IPS DF 4.7 (cell line): Measurements from ENCODE around the gene SEMA4A.

Source experiments
- DNase-seq: peaks from one replicate; pipeline ENCODE4 v3.0.0-alpha.2; 2013; ENCODE audit warnings: low spot score; ENCODE audit errors: extremely low read depth

Gene SEMA4A

DNA sequence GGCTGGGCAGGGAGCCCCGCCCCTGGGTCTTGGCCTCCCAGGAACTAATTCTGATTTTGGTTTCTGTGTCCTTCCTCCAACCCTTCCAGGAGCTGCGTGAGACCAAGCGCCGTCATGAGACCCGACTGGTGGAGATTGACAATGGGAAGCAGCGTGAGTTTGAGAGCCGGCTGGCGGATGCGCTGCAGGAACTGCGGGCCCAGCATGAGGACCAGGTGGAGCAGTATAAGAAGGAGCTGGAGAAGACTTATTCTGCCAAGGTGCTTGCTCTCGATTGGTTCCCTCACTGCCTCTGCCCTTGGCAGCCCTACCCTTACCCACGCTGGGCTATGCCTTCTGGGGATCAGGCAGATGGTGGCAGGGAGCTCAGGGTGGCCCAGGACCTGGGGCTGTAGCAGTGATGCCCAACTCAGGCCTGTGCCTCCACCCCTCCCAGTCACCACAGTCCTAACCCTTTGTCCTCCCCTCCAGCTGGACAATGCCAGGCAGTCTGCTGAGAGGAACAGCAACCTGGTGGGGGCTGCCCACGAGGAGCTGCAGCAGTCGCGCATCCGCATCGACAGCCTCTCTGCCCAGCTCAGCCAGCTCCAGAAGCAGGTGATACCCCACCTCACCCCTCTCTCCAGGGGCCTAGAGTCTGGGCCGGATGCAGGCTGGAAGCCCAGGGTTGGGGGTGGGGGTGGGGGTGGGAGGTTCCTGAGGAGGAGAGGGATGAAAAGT lies 18.5 kb upstream of the SEMA4A start:
- DNase-seq = no peak

DNA sequence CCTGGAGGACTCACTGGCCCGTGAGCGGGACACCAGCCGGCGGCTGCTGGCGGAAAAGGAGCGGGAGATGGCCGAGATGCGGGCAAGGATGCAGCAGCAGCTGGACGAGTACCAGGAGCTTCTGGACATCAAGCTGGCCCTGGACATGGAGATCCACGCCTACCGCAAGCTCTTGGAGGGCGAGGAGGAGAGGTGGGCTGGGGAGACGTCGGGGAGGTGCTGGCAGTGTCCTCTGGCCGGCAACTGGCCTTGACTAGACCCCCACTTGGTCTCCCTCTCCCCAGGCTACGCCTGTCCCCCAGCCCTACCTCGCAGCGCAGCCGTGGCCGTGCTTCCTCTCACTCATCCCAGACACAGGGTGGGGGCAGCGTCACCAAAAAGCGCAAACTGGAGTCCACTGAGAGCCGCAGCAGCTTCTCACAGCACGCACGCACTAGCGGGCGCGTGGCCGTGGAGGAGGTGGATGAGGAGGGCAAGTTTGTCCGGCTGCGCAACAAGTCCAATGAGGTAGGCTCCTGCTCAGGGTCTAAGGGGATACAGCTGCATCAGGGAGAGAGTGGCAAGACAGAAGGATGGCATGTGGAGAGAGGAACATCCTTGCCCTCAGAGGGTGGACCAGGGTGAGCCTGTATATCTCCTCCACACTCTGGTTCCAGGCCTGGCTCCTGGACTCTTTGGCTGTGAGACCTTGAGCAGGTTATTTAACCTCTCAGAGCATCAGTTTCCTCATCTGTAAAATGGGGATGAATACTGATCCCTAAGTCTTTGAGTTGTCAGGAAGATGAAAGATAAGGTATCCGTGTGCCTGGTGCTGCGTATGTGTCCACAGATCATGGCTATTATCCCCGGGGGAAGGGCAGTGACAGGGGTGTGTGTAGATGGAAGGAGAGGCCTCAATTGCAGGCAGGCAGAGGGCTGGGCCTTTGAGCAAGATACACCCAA lies 17.2 kb upstream of the SEMA4A start:
- DNase-seq = no peak

- no peak for DNase-seq
Observed at GRCh38 chr1:156136970-156137483, 16.4 kb upstream of the SEMA4A start.

GRCh38 chr1:156138458-156138867 lies 14.9 kb upstream of the SEMA4A start:
- DNase-seq = no peak

DNA sequence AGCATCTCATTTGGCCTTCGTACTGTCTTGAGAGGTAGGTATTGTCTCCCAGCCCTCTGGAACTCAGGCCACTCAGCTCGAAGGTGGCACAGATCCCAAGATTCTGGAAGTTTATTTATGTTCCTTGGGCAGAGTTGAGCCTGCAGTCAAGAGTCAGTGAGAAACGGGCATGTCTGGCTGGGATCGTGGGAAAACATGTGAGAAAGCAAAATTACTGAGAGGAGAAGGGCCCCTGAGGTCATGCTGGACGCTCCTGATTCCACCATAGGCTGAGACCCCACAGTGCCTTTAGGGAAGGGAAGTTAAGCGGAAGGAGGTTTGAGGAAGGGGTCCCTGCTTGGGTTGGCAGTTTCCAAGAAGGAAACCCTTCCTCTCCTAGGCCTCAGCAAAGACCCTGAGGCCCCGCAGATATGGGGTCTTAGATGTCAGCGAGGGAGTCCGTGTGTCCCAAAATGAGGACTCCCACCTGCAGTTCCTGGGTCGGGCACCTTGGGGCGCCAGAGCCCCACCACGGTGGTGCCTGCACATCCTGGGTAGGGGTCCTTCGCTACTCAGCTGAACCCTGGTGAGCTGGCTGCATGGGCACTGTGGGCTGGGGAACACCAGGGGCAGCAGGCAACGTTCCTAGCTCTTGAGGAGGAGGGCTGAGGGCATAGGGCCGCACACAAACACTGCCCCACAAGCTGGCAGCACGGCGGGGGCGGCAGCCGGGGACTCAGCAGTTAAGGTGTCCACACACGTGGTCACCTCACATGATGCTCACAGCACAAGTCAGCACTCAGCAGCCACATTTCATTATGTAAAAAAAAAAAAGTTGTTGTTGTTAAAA lies 12.3 kb upstream of the SEMA4A start:
- no peak for DNase-seq

GRCh38 chr1:156143765-156144489 lies 9.5 kb upstream of the SEMA4A start:
- no peak for DNase-seq

DNA sequence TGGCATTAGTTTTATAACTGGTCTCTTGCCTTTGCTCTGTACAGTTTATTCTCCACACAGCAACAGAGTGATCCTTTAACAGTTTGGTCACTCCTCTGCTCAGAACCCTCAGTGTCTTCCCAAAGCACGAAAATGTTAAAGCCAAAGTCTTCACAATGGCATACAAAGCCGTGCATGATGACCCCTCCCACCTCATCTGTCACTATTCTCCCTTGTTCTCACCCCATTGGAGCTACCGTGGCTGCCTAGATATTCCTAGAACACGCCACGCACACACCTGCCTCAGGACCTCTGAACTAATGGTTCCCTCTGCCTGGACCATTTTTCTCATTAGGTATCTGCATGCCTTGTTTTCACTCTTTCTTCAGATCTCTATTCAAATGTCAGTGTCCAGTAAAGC lies 8.6 kb upstream of the SEMA4A start:
- no peak for DNase-seq

GRCh38 chr1:156145650-156146019 lies 7.8 kb upstream of the SEMA4A start:
- DNase-seq = no peak

- no peak for DNase-seq
Observed at GRCh38 chr1:156146020-156146768, 7.2 kb upstream of the SEMA4A start.

DNA sequence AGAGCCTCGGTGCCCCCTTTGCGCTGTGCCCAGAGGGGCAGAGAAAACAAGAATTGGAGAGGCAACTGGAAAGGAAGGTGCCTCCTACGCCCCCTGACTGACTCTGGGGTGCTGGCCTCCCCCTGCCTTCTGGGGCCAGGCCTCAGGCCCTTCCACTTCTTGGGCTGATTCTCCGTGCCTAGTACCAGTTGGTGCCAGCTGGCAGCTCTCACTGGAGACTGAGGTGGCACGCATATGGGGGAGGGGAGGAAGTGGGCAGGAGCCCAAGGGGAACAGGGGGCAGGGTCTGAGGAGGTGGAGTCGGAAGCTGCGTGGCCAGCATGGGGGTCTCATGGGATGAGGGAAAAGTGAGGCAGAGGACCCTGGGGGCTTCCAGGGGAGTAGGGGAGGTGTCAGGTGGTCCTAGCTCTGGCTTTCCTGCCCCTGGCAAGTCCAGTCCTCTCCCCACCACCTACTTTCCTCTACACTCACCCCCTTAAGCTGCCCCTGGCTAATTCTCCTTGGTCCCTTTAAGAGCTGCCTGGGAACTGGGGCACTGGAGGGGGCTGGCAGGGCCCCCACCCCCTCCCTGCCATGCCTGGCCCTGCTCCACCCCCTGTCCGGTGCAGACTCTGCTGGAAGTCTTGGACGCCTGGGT lies 6.5 kb upstream of the SEMA4A start:
- no peak for DNase-seq

GRCh38 chr1:156148216-156148615 lies 5.2 kb upstream of the SEMA4A start:
- DNase-seq = no peak

GRCh38 chr1:156149374-156150332 lies 3.7 kb upstream of the SEMA4A start:
- no peak for DNase-seq

- no peak for DNase-seq
Observed at GRCh38 chr1:156150333-156151011, 2.9 kb upstream of the SEMA4A start.

DNA sequence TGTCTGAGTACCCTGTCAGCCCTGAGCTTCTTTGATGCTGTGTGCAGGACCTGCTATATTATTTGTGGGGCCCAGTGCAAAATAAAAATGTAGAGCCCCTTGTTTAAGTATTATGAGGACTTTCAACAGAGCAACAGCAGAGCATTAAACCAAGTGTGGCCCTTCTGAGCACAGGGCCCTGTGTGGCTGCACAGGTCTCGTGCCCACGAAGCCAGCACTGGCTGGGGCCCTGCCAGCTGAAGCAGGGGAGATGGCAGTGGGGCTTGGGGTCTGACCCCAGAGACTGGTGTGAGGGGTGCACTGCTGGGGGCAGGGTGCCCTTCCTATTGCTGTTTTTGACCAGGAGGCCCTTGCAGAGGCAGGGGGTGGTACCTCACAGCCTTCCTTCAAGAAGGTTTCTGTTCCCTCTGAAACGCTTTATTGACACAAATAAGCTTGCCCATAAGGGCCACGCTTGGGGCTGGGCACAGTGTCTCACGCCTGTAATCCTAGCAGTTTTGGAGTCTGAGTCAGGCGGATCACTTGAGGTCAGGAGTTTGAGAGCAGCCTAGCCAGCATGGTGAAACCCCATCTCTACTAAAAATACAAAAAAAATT lies 2.2 kb upstream of the SEMA4A start:
- DNase-seq = no peak

- no peak for DNase-seq
Observed at GRCh38 chr1:156152628-156153027, 757 bp upstream of the SEMA4A start.

GRCh38 chr1:156154317-156154749 lies 948 bp downstream of the SEMA4A start:
- no peak for DNase-seq

DNA sequence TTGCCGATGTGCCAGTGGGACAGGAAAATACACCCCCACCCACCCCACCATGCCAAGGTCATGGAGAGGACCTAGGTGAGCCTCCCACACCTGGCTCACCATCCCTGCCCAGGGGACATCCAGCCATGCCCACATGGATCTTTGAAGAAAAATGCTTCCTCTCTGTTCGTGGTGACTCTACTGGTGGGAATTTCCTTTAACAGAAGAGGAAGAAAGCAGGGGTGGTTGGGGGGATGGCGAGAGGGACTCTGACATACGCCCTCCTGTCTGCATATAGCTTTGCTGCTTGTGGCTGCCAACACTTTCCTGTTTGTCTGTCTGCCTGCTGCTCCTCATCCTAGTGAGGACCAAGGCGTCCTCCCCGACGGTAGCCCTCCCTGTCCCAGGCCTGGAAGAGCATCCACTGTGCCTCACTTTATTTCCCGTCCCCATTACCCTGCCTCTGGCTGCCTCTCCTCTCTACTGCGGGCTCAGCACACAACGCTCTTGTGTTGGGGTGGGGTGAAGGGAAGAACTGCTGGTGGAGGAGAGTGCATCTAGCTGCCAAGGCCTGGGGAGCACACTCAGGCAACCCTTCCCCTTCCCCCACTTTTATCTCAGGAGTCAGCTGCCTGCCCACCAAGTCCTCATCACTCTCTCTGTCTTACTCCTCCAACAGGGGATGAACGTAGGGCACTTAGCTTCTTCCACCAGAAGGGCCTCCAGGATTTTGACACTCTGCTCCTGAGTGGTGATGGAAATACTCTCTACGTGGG lies 2.5 kb downstream of the SEMA4A start:
- no peak for DNase-seq
